ENCODE data around the gene SETD2. TPM values are rescaled to one million over a fixed set of nuclear protein-coding genes. Genes with fewer than 3 reads are reported as not detected.

SETD2 gene
- total RNA-seq, 1 donor from 2014 or later, result 21.0 TPM

GRCh38 chr3:47103619-47104018 is 60.3 kb downstream of the SETD2 start:
- no peaks in the 10 kb centered on the region for H3K9me3 ChIP-seq
- no peaks in the 10 kb centered on the region for H3K4me1 ChIP-seq
- H3K4me3 ChIP-seq, result no peak overlapping the region
- no peak for DNase-seq (ENCODE audit: low spot score in 2 of 2)
- H3K27me3 ChIP-seq, result no peaks in the 10 kb centered on the region
- intact Hi-C loops (cut with DNase I), result no loop called here
- peaks cover 31 to 33% of the 10 kb centered on the region in 2 donors for H3K36me3 ChIP-seq
- H3K27ac ChIP-seq, result no peak overlapping the region
- TF ChIP-seq CTCF (IDR thresholded peaks at IDR 0.05), result no peak

- Histone ChIP-seq H3K27ac (no peak overlapping the region), H3K4me3 (no peak overlapping the region), H3K9me3 (no peaks in the 10 kb centered on the region), H3K4me1 (no peaks in the 10 kb centered on the region), H3K36me3 (peaks cover 39 to 42% of the 10 kb centered on the region in 2 donors), H3K27me3 (no peaks in the 10 kb centered on the region)
- no peak for TF ChIP-seq CTCF (IDR thresholded peaks at IDR 0.05)
- no peak for DNase-seq (ENCODE audit: low spot score in 2 of 2)
- intact Hi-C loops (cut with DNase I), result no loop called here
Observed at GRCh38 chr3:47102081-47102600, 61.8 kb downstream of the SETD2 start.

GRCh38 chr3:47098910-47099309 is 65.0 kb downstream of the SETD2 start:
- no peaks in the 10 kb centered on the region for H3K4me1 ChIP-seq
- no peaks in the 10 kb centered on the region for H3K9me3 ChIP-seq
- intact Hi-C loops (cut with DNase I), result no loop called here
- H3K27ac ChIP-seq, result no peak overlapping the region
- H3K36me3 ChIP-seq, result peaks cover 43 to 49% of the 10 kb centered on the region in 2 donors
- DNase-seq (ENCODE audit: low spot score in 2 of 2), result no peak
- H3K4me3 ChIP-seq, result no peak overlapping the region
- no peak for TF ChIP-seq CTCF (IDR thresholded peaks at IDR 0.05)
- H3K27me3 ChIP-seq, result no peaks in the 10 kb centered on the region

- no peak for TF ChIP-seq CTCF (IDR thresholded peaks at IDR 0.05)
- DNase-seq (ENCODE audit: low spot score in 2 of 2), result no peak
- H3K27me3 ChIP-seq, result no peaks in the 10 kb centered on the region
- peaks cover 46 to 49% of the 10 kb centered on the region in 2 donors for H3K36me3 ChIP-seq
- H3K4me3 ChIP-seq, result no peak overlapping the region
- no peaks in the 10 kb centered on the region for H3K9me3 ChIP-seq
- H3K27ac ChIP-seq, result no peak overlapping the region
- no peaks in the 10 kb centered on the region for H3K4me1 ChIP-seq
- intact Hi-C loops (cut with DNase I), result no loop called here
Observed at GRCh38 chr3:47097864-47098263, 66.0 kb downstream of the SETD2 start.

GRCh38 chr3:47096959-47097358 is 67.0 kb downstream of the SETD2 start:
- peaks cover 42 to 46% of the 10 kb centered on the region in 2 donors for H3K36me3 ChIP-seq
- H3K27ac ChIP-seq, result no peak overlapping the region
- DNase-seq (ENCODE audit: low spot score in 2 of 2), result no peak
- H3K27me3 ChIP-seq, result no peaks in the 10 kb centered on the region
- H3K4me3 ChIP-seq, result no peak overlapping the region
- H3K4me1 ChIP-seq, result no peaks in the 10 kb centered on the region
- no peaks in the 10 kb centered on the region for H3K9me3 ChIP-seq
- intact Hi-C loops (cut with DNase I), result no loop called here
- TF ChIP-seq CTCF (IDR thresholded peaks at IDR 0.05), result no peak

- Histone ChIP-seq H3K36me3 (peaks cover 20 to 39% of the 10 kb centered on the region in 2 donors), H3K4me3 (no peak overlapping the region), H3K27ac (no peak overlapping the region), H3K4me1 (no peaks in the 10 kb centered on the region), H3K27me3 (no peaks in the 10 kb centered on the region), H3K9me3 (no peaks in the 10 kb centered on the region)
- intact Hi-C loops (cut with DNase I), result no loop called here
- DNase-seq (ENCODE audit: low spot score in 2 of 2), result no peak
- no peak for TF ChIP-seq CTCF (IDR thresholded peaks at IDR 0.05)
Observed at GRCh38 chr3:47092090-47092489, 71.8 kb downstream of the SETD2 start.
